Stimulated activated CD4-positive, alpha-beta T cell treated with anti-CD3 and anti-CD28 coated beads, TNF-alpha, amount 100 ng/mL, for 48 hours (primary cell): Measurements from ENCODE around the gene CLIP1.

Experiments used
- DNase-seq, 3 donors: peaks; one replicate each; pipeline ENCODE4 v3.0.0-alpha.2; 2020; ENCODE audit warnings: low read depth in 3 of 3

CLIP1 gene

GRCh38 chr12:122356192-122356635, 66.3 kb downstream of the CLIP1 start:
- DNase-seq, result peak in 2 of 3 donors; percentile 16 to 26

GRCh38 chr12:122355706-122356105, 66.8 kb downstream of the CLIP1 start:
- no peak for DNase-seq

GRCh38 chr12:122354958-122355641, 67.4 kb downstream of the CLIP1 start:
- DNase-seq, result no peak

- DNase-seq, result no peak
Measured at GRCh38 chr12:122352394-122352793, 70.1 kb downstream of the CLIP1 start.

GRCh38 chr12:122350141-122350848, 72.2 kb downstream of the CLIP1 start:
- DNase-seq, result no peak

- no peak for DNase-seq
Measured at GRCh38 chr12:122349078-122349477, 73.4 kb downstream of the CLIP1 start.

GRCh38 chr12:122348505-122348904, 74.0 kb downstream of the CLIP1 start:
- DNase-seq, result no peak

GRCh38 chr12:122346054-122346453, 76.4 kb downstream of the CLIP1 start:
- no peak for DNase-seq

GRCh38 chr12:122345042-122345441, 77.4 kb downstream of the CLIP1 start:
- no peak for DNase-seq

GRCh38 chr12:122336015-122336946, 86.2 kb downstream of the CLIP1 start:
- peak in 2 of 3 donors; percentile 8 to 26 for DNase-seq

- no peak for DNase-seq
Measured at GRCh38 chr12:122333142-122334087, 89.1 kb downstream of the CLIP1 start.

GRCh38 chr12:122327494-122328385, 94.7 kb downstream of the CLIP1 start:
- no peak for DNase-seq

GRCh38 chr12:122327014-122327413, 95.5 kb downstream of the CLIP1 start:
- DNase-seq, result no peak

GRCh38 chr12:122326586-122326985, 95.9 kb downstream of the CLIP1 start:
- DNase-seq, result no peak

- DNase-seq, result no peak
Measured at GRCh38 chr12:122323311-122324019, 99.0 kb downstream of the CLIP1 start.

- no peak for DNase-seq
Measured at GRCh38 chr12:122322501-122322900, 100.0 kb downstream of the CLIP1 start.

GRCh38 chr12:122318607-122319605, 103.6 kb downstream of the CLIP1 start:
- no peak for DNase-seq

- no peak for DNase-seq
Measured at GRCh38 chr12:122312926-122313325, 109.5 kb downstream of the CLIP1 start.
